ENCODE data around the gene MPPED1. TPM values are rescaled to one million over a fixed set of nuclear protein-coding genes. Genes with fewer than 3 reads are reported as not detected.

MPPED1 gene
- total and polyA plus RNA-seq, 2 of the 13 experiments (the other 11 are each of a cell fraction or from before 2014, with no cell fraction given): 0.77 TPM; not detected in 1

- TF ChIP-seq, protein P1, sequence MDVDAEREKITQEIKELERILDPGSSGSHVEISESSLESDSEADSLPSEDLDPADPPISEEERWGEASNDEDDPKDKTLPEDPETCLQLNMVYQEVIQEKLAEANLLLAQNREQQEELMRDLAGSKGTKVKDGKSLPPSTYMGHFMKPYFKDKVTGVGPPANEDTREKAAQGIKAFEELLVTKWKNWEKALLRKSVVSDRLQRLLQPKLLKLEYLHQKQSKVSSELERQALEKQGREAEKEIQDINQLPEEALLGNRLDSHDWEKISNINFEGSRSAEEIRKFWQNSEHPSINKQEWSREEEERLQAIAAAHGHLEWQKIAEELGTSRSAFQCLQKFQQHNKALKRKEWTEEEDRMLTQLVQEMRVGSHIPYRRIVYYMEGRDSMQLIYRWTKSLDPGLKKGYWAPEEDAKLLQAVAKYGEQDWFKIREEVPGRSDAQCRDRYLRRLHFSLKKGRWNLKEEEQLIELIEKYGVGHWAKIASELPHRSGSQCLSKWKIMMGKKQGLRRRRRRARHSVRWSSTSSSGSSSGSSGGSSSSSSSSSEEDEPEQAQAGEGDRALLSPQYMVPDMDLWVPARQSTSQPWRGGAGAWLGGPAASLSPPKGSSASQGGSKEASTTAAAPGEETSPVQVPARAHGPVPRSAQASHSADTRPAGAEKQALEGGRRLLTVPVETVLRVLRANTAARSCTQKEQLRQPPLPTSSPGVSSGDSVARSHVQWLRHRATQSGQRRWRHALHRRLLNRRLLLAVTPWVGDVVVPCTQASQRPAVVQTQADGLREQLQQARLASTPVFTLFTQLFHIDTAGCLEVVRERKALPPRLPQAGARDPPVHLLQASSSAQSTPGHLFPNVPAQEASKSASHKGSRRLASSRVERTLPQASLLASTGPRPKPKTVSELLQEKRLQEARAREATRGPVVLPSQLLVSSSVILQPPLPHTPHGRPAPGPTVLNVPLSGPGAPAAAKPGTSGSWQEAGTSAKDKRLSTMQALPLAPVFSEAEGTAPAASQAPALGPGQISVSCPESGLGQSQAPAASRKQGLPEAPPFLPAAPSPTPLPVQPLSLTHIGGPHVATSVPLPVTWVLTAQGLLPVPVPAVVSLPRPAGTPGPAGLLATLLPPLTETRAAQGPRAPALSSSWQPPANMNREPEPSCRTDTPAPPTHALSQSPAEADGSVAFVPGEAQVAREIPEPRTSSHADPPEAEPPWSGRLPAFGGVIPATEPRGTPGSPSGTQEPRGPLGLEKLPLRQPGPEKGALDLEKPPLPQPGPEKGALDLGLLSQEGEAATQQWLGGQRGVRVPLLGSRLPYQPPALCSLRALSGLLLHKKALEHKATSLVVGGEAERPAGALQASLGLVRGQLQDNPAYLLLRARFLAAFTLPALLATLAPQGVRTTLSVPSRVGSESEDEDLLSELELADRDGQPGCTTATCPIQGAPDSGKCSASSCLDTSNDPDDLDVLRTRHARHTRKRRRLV (CRISPR knock-in tag; IDR thresholded peaks at IDR 0.05): no peak
- TF ChIP-seq ETV5 (CRISPR knock-in tag; IDR thresholded peaks at IDR 0.05; ENCODE audit: borderline replicate concordance): no peak
Observed at GRCh38 chr22:43484227-43484626, 72.4 kb downstream of the MPPED1 start (continued).

GRCh38 chr22:43485502-43486089 lies 73.8 kb downstream of the MPPED1 start:
- no peak for TF ChIP-seq ZNF382 (CRISPR knock-in tag; IDR thresholded peaks at IDR 0.05; ENCODE audit: borderline replicate concordance)
- TF ChIP-seq, protein P2, sequence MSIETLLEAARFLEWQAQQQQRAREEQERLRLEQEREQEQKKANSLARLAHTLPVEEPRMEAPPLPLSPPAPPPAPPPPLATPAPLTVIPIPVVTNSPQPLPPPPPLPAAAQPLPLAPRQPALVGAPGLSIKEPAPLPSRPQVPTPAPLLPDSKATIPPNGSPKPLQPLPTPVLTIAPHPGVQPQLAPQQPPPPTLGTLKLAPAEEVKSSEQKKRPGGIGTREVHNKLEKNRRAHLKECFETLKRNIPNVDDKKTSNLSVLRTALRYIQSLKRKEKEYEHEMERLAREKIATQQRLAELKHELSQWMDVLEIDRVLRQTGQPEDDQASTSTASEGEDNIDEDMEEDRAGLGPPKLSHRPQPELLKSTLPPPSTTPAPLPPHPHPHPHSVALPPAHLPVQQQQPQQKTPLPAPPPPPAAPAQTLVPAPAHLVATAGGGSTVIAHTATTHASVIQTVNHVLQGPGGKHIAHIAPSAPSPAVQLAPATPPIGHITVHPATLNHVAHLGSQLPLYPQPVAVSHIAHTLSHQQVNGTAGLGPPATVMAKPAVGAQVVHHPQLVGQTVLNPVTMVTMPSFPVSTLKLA (IDR thresholded peaks at IDR 0.05): peak; percentile 11; the same call in 1 of the 2 replicates
- TF ChIP-seq RAD51 (IDR thresholded peaks at IDR 0.05; ENCODE audit: borderline replicate concordance): no peak
- TF ChIP-seq ZNF781 (CRISPR knock-in tag; IDR thresholded peaks at IDR 0.05; ENCODE audit: borderline replicate concordance, not compliant biosample characterization): no peak
- in situ Hi-C loops (cut with HindIII; ENCODE audit: extremely low pct_ligation_motif_present, low pct_unique_long_range_greater_than_20kb): no loop called here
- Histone ChIP-seq H3K36me3 (replicated peaks in 1 of 2; ENCODE audit: control insufficient read depth in 1 of 2, insufficient read depth in 2 of 2, low read length in 2 of 2) (no peaks in the 10 kb centered on the region), H2AFZ (ENCODE audit: low read length) (no peak overlapping the region), H3K4me1 (ENCODE audit: insufficient read depth, low read length) (no peaks in the 10 kb centered on the region), H3K27ac (ENCODE audit: extremely low read length, insufficient read depth, low read length) (no peak overlapping the region), H3K4me3 (replicated peaks in 1 of 3; ENCODE audit: insufficient read depth in 1 of 3, low read depth in 2 of 3, low read length in 3 of 3) (no peak overlapping the region), H4K20me1 (ENCODE audit: insufficient read depth, low read length) (no peaks in the 10 kb centered on the region), H3K27me3 (ENCODE audit: control insufficient read depth in 1 of 2, insufficient read depth in 2 of 2, low read length in 2 of 2) (peaks cover 1 to 6% of the 10 kb centered on the region in 2 experiments; a peak in 2 of 5 replicates), H3K9ac (ENCODE audit: insufficient read depth, low read depth, low read length) (no peak overlapping the region), H3K79me2 (ENCODE audit: insufficient read depth, low read length) (no peaks in the 10 kb centered on the region), H3K4me2 (ENCODE audit: low read depth, low read length) (no peak overlapping the region), H3K9me3 (ENCODE audit: low read length) (no peaks in the 10 kb centered on the region)
- FAIRE-seq: no peak
- DNase-seq (ENCODE audit: low spot score): no peak
- intact Hi-C loops (cut with micrococcal nuclease; ENCODE audit: unreplicated experiment): no loop called here
- no peak for ATAC-seq
- WGBS (ENCODE audit: low lambda C conversion rate): 43% methylated on average over 12 of the region's 20 CpGs
- CTCF ChIA-PET (ENCODE audit: low intra/inter-chr PET ratio, low total read pairs): no interaction called here
- POLR2A ChIA-PET: no interaction called here
- BruUV-seq (replicated peaks): no TSS peak
